Gastroesophageal sphincter (tissue), 4 donors: ENCODE results near the gene VAV2. TPM values are rescaled to one million over a fixed set of nuclear protein-coding genes. Genes with fewer than 3 reads are reported as not detected.
"Not testable (repeated sequence)": the region's sequence is repeated elsewhere in the genome, so short reads cannot be mapped to it uniquely, and the experiment has no call there.

Experiments
- ATAC-seq: fragments of 150-250 bp; one replicate; pipeline ENCODE4 v1.9.1; 2016; ENCODE audit warnings: mild to moderate bottlenecking, moderate library complexity
- H3K27ac ChIP-seq, 4 donors: fragments of 200-600 bp; sonication (generic) in 3 of 4; 1 replicate in 3 of 4; 2 replicates in 1 of 4; pipeline ENCODE4 v1.5.1; 2016 to 2019
- H3K27me3 ChIP-seq: fragments of 200-600 bp; sonication (generic); one replicate; pipeline ENCODE4 v1.5.1; 2019
- H3K36me3 ChIP-seq, 2 donors: fragments of 200-600 bp; sonication (generic); one replicate each; pipeline ENCODE4 v1.5.1; 2019; ENCODE audit warnings: control low read depth in 1 of 2
- H3K4me1 ChIP-seq, 3 donors: fragments of 200-600 bp; sonication (generic); 1 replicate in 2 of 3; 2 replicates in 1 of 3; pipeline ENCODE4 v1.5.1; 2016 to 2019; ENCODE audit warnings: control low read depth in 2 of 3
- H3K4me3 ChIP-seq, 2 donors: fragments of 200-600 bp; sonication (generic); one replicate each; pipeline ENCODE4 v1.5.1; 2019; ENCODE audit warnings: mild to moderate bottlenecking in 1 of 2, moderate library complexity in 1 of 2
- H3K9me3 ChIP-seq, 3 donors: fragments of 200-600 bp; sonication (generic); one replicate each; pipeline ENCODE4 v1.5.1; 2017 to 2019; ENCODE audit warnings: control low read depth in 2 of 3
- CTCF ChIP-seq, 4 experiments: fragments of 200-600 bp in 2 of 4; fragments of 450-650 bp in 2 of 4; sonication (generic) in 1 of 4; IDR thresholded peaks; one replicate each; pipeline ENCODE4 v1.5.1; 2017 to 2019; ENCODE audit warnings: antibody characterized with exemption in 4 of 4, mild to moderate bottlenecking in 2 of 4, moderate library complexity in 2 of 4
- EP300 ChIP-seq: sonication (generic); formaldehyde crosslinking; IDR thresholded peaks from one replicate; pipeline ENCODE4 v1.6.1; 2017; ENCODE audit warnings: antibody characterized with exemption, mild to moderate bottlenecking
- POLR2A ChIP-seq, 2 donors: fragments of 450-650 bp; IDR thresholded peaks; one replicate each; pipeline ENCODE4 v1.6.1; 2017; ENCODE audit warnings: antibody characterized with exemption in 2 of 2, mild to moderate bottlenecking in 2 of 2, moderate library complexity in 1 of 2
- POLR2AphosphoS5 ChIP-seq: sonication (generic); formaldehyde crosslinking; IDR thresholded peaks from one replicate; pipeline ENCODE4 v1.6.1; 2017; ENCODE audit warnings: antibody characterized with exemption
- WGBS, 2 donors: methylation state at CpG; one replicate each; pipeline ENCODE4 v1.1.5; 2018; ENCODE audit warnings: low coverage in 1 of 2; 5-methylcytosine and 5-hydroxymethylcytosine counted together
- total RNA-seq, 4 donors: library from RNA; depleted of rRNA; stranded (reverse); fragments of >200 nt; gene quantifications; one replicate each; pipeline ENCODE4 v1.1.0, GENCODE V29; 2016

Gene VAV2
- total RNA-seq, 4 donors from 2014 or later = 7.7 to 16.8 (median 8.9) TPM

GRCh38 chr9:133929599-133929998 lies 62.5 kb downstream of the VAV2 start:
- H3K36me3 ChIP-seq = no peaks in the 10 kb centered on the region
- H3K4me3 ChIP-seq = no peak overlapping the region
- no peak for TF ChIP-seq EP300
- TF ChIP-seq CTCF (IDR thresholded peaks at IDR 0.05) = no peak
- no peak for TF ChIP-seq POLR2A (IDR thresholded peaks at IDR 0.05)
- TF ChIP-seq POLR2AphosphoS5 = no peak
- no peak overlapping the region for H3K27ac ChIP-seq
- WGBS, 2 donors = 79 to 89% methylated on average over 1 to 9 of the region's 10 CpGs
- H3K27me3 ChIP-seq = no peaks in the 10 kb centered on the region
- no peaks in the 10 kb centered on the region for H3K9me3 ChIP-seq
- ATAC-seq = no peak
- H3K4me1 ChIP-seq = peaks cover 0 to 16% (median 0%) of the 10 kb centered on the region in 3 donors

GRCh38 chr9:133928248-133928764 lies 63.8 kb downstream of the VAV2 start:
- Histone ChIP-seq H3K36me3 (no peaks in the 10 kb centered on the region), H3K27ac (no peak overlapping the region), H3K27me3 (no peaks in the 10 kb centered on the region), H3K4me3 (no peak overlapping the region), H3K4me1 (peaks cover 0 to 16% (median 0%) of the 10 kb centered on the region in 3 donors), H3K9me3 (no peaks in the 10 kb centered on the region)
- 81 to 83% methylated on average over 6 to 10 of the region's 14 CpGs for WGBS, 2 donors
- no peak for ATAC-seq
- TF ChIP-seq POLR2AphosphoS5 = no peak
- no peak for TF ChIP-seq CTCF (IDR thresholded peaks at IDR 0.05)
- TF ChIP-seq POLR2A (IDR thresholded peaks at IDR 0.05) = no peak
- TF ChIP-seq EP300 = no peak

GRCh38 chr9:133927041-133927440 lies 65.1 kb downstream of the VAV2 start:
- no peaks in the 10 kb centered on the region for H3K36me3 ChIP-seq
- no peak for ATAC-seq
- 76% methylated on average over 6 of the region's 6 CpGs; no CpG with 5 or more reads in 1 of the 2 donors for WGBS, 2 donors
- H3K27me3 ChIP-seq = no peaks in the 10 kb centered on the region
- peaks cover 0 to 5% (median 0%) of the 10 kb centered on the region in 3 donors for H3K4me1 ChIP-seq
- no peak for TF ChIP-seq POLR2AphosphoS5
- no peak for TF ChIP-seq CTCF (IDR thresholded peaks at IDR 0.05)
- no peak overlapping the region for H3K27ac ChIP-seq
- H3K9me3 ChIP-seq = no peaks in the 10 kb centered on the region
- H3K4me3 ChIP-seq = no peak overlapping the region

GRCh38 chr9:133926165-133926856 lies 65.8 kb downstream of the VAV2 start:
- ATAC-seq = no peak
- H3K9me3 ChIP-seq = no peaks in the 10 kb centered on the region
- H3K27me3 ChIP-seq = no peaks in the 10 kb centered on the region
- 100% methylated on average over 2 to 6 of the region's 9 CpGs for WGBS, 2 donors
- no peak overlapping the region for H3K27ac ChIP-seq
- H3K4me1 ChIP-seq = no peaks in the 10 kb centered on the region
- TF ChIP-seq POLR2AphosphoS5 = no peak
- no peak for TF ChIP-seq EP300
- TF ChIP-seq CTCF (IDR thresholded peaks at IDR 0.05) = no peak
- no peak for TF ChIP-seq POLR2A (IDR thresholded peaks at IDR 0.05)
- H3K4me3 ChIP-seq = no peak overlapping the region
- no peaks in the 10 kb centered on the region for H3K36me3 ChIP-seq

- peaks cover 0 to 4% (median 0%) of the 10 kb centered on the region in 3 donors for H3K4me1 ChIP-seq
- no peaks in the 10 kb centered on the region for H3K9me3 ChIP-seq
- TF ChIP-seq POLR2A (IDR thresholded peaks at IDR 0.05) = no peak
- no peak for TF ChIP-seq POLR2AphosphoS5
- no peak for TF ChIP-seq EP300
- TF ChIP-seq CTCF (IDR thresholded peaks at IDR 0.05) = no peak
- H3K36me3 ChIP-seq = no peaks in the 10 kb centered on the region
- H3K27ac ChIP-seq = no peak overlapping the region
- no peak for ATAC-seq
- no peak overlapping the region for H3K4me3 ChIP-seq
- 93 to 94% methylated on average over 2 to 3 of the region's 5 CpGs for WGBS, 2 donors
- H3K27me3 ChIP-seq = no peaks in the 10 kb centered on the region
Observed at GRCh38 chr9:133924453-133924852, 67.7 kb downstream of the VAV2 start.

GRCh38 chr9:133923608-133924007 lies 68.5 kb downstream of the VAV2 start:
- H3K27ac ChIP-seq, H3K27me3 ChIP-seq, H3K36me3 ChIP-seq, H3K4me3 ChIP-seq, ATAC-seq, H3K9me3 ChIP-seq, H3K4me1 ChIP-seq: not testable (repeated sequence)
- WGBS, 2 donors = 95 to 100% methylated on average over 1 to 2 of the region's 2 CpGs
